HCT116 (cell line): ENCODE measurements around the gene RSPH9. TPM values are rescaled to one million over a fixed set of nuclear protein-coding genes. Genes with fewer than 3 reads are reported as not detected.
A peak's percentile ranks its signal among the peaks of the same experiment; 100 is the strongest.

Experiments used
- ATAC-seq: fragments of 200-7000 bp; cut with Tn5 transposase; 2 replicates; pipeline ENCODE4 v1.9.1; 2020; ENCODE audit warnings: mild to moderate bottlenecking, moderate library complexity
- BruUV-seq: library from RNA; stranded (reverse); fragments of 400-500 nt; replicated peaks from 2 replicates; lab custom pipeline; 2021; lab: Mats Ljungman, UMichigan
- CTCF ChIA-PET: fragments of 300-600 bp; sonication (Branson Sonifier 250); formaldehyde crosslinking; loops from one replicate; lab custom pipeline; 2021; ENCODE audit warnings: antibody characterized with exemption; lab: Charles Lee
- POLR2A ChIA-PET: fragments of 300-600, 350-600 bp; sonication (Branson Sonifier 250); formaldehyde crosslinking; loops from one replicate; lab custom pipeline; 2021; ENCODE audit warnings: antibody characterized with exemption; lab: Charles Lee
- RAD21 ChIA-PET, 2 experiments: fragments of 300-600 bp; sonication (Branson Sonifier 250); formaldehyde crosslinking; loops; one replicate each; lab custom pipeline; 2023; ENCODE audit warnings: low total read pairs in 2 of 2; ENCODE audit not compliant: uncharacterized antibody in 2 of 2, unreplicated experiment in 2 of 2, low non-redundant PET in 1 of 2; lab: Charles Lee
- DNase-seq: peaks from one replicate; pipeline ENCODE4 v3.0.0-alpha.2; 2010; ENCODE audit warnings: low read depth, low spot score
- H2AFZ ChIP-seq: fragments of 200-600 bp; shearing (Covaris generic), sonication (generic); 2 replicates; pipeline ENCODE4 v1.6.1; 2017; ENCODE audit warnings: low read depth, mixed run types, mixed read lengths, antibody characterized with exemption, low read length; ENCODE audit not compliant: poor library complexity, severe bottlenecking
- H3K27ac ChIP-seq: 2 replicates; pipeline ENCODE4 v1.5.1; 2012; ENCODE audit warnings: low read depth, low read length
- H3K27me3 ChIP-seq: fragments of 200-600 bp; sonication (generic); 2 replicates; pipeline ENCODE4 v1.6.1; 2016; ENCODE audit warnings: mixed run types, low read length, mixed read lengths; ENCODE audit not compliant: insufficient read depth
- H3K36me3 ChIP-seq, 2 experiments: fragments of 200-500 bp in 1 of 2; fragments of 200-600 bp in 1 of 2; sonication (Bioruptor generic) in 1 of 2; sonication (generic) in 1 of 2; 2 replicates each; pipeline versions ENCODE4 v1.5.1 to v1.6.1; 2014 to 2016; ENCODE audit warnings: low read length in 2 of 2, inconsistent platforms in 1 of 2, mixed read lengths in 1 of 2, mixed run types in 1 of 2; ENCODE audit not compliant: insufficient read depth in 2 of 2, control insufficient read depth in 1 of 2
- H3K4me1 ChIP-seq, 2 experiments: fragments of 200-600 bp in 1 of 2; sonication (generic) in 1 of 2; 2 replicates each; pipeline versions ENCODE4 v1.5.1 to v1.6.1; 2012 to 2017; ENCODE audit warnings: low read length in 2 of 2, inconsistent platforms in 1 of 2, mild to moderate bottlenecking in 1 of 2, mixed read lengths in 1 of 2, mixed run types in 1 of 2, moderate library complexity in 1 of 2; ENCODE audit not compliant: insufficient read depth in 2 of 2, control insufficient read depth in 1 of 2
- H3K4me2 ChIP-seq: fragments of 200-600 bp; sonication (generic); 2 replicates; pipeline ENCODE4 v1.6.1; 2017; ENCODE audit warnings: mixed run types, low read length, mixed read lengths
- H3K4me3 ChIP-seq, 2 experiments: fragments of 200-600 bp in 1 of 2; sonication (generic) in 1 of 2; replicated peaks in 1 of 2; 2 replicates each; pipeline ENCODE4 v1.5.1; 2011 to 2016; ENCODE audit warnings: low read length in 2 of 2, control low read depth in 1 of 2, low read depth in 1 of 2, mild to moderate bottlenecking in 1 of 2, mixed read lengths in 1 of 2, mixed run types in 1 of 2
- H3K79me2 ChIP-seq: fragments of 200-600 bp; sonication (generic); 2 replicates; pipeline ENCODE4 v1.6.1; 2017; ENCODE audit warnings: mild to moderate bottlenecking, mixed run types, low read length, moderate library complexity, mixed read lengths; ENCODE audit not compliant: insufficient read depth
- H3K9ac ChIP-seq: fragments of 200-600 bp; sonication (generic); 2 replicates; pipeline ENCODE4 v1.6.1; 2016; ENCODE audit warnings: low read length, mixed read lengths
- H3K9me2 ChIP-seq: fragments of 200-600 bp; sonication (generic), shearing (Covaris generic); 2 replicates; pipeline ENCODE4 v1.6.1; 2017; ENCODE audit warnings: mixed run types, mild to moderate bottlenecking, moderate library complexity; ENCODE audit not compliant: insufficient read depth
- H3K9me3 ChIP-seq, 2 experiments: fragments of 200-500 bp in 1 of 2; fragments of 200-600 bp in 1 of 2; sonication (Bioruptor generic) in 1 of 2; sonication (generic) in 1 of 2; 2 replicates each; pipeline ENCODE4 v1.6.1; 2014 to 2017; ENCODE audit warnings: low read length in 2 of 2, mixed read lengths in 2 of 2, inconsistent platforms in 1 of 2, low read depth in 1 of 2, mild to moderate bottlenecking in 1 of 2, mixed run types in 1 of 2, moderate library complexity in 1 of 2; ENCODE audit not compliant: control insufficient read depth in 1 of 2, insufficient read depth in 1 of 2
- H4K20me1 ChIP-seq: fragments of 200-600 bp; sonication (generic), shearing (Covaris generic); 2 replicates; pipeline ENCODE4 v1.6.1; 2017; ENCODE audit warnings: mixed run types, mild to moderate bottlenecking, moderate library complexity; ENCODE audit not compliant: insufficient read depth
- CTCF ChIP-seq, 3 experiments: fragments of 200-600 bp in 1 of 3; sonication (generic) in 1 of 3; IDR thresholded peaks in 2 of 3; conservative IDR thresholded peaks in 1 of 3; 2 replicates each; pipeline ENCODE4 v1.5.1; 2012 to 2017; ENCODE audit warnings: low read depth in 2 of 3, low read length in 2 of 3, antibody characterized with exemption in 1 of 3, borderline replicate concordance in 1 of 3, control low read depth in 1 of 3, mild to moderate bottlenecking in 1 of 3, mixed read lengths in 1 of 3, mixed run types in 1 of 3, moderate library complexity in 1 of 3; ENCODE audit not compliant: insufficient read depth in 1 of 3
- MAX ChIP-seq: IDR thresholded peaks from 2 replicates; pipeline ENCODE4 v1.6.1; 2012
- POLR2AphosphoS5 ChIP-seq: IDR thresholded peaks from 2 replicates; pipeline ENCODE4 v1.6.1; 2011; ENCODE audit warnings: mild to moderate bottlenecking, low read depth, low read length, moderate library complexity
- RAD21 ChIP-seq: IDR thresholded peaks from 2 replicates; pipeline ENCODE4 v1.6.1; 2012; ENCODE audit warnings: low read depth, mild to moderate bottlenecking
- SP1 ChIP-seq: IDR thresholded peaks from 2 replicates; pipeline ENCODE4 v1.6.1; 2012; ENCODE audit warnings: low read depth
- YY1 ChIP-seq: IDR thresholded peaks from 2 replicates; pipeline ENCODE4 v1.6.1; 2011; ENCODE audit warnings: low read length, low read depth, moderate library complexity, mild to moderate bottlenecking; ENCODE audit not compliant: insufficient replicate concordance; ENCODE audit errors: extremely low read depth
- intact Hi-C: fragments of 100-400 bp; cut with micrococcal nuclease; formaldehyde crosslinking; loops from 2 replicates; pipeline ENCODE4 v1.10.0; 2022
- total RNA-seq: library from RNA; stranded (reverse); gene quantifications from one replicate; pipeline ENCODE4 v1.2.1, GENCODE V29; 2021; ENCODE audit not compliant: unreplicated experiment

The RSPH9 gene
- total RNA-seq, 1 experiment from 2014 or later: not detected

GRCh38 chr6:43668151-43669028 is 23.6 kb downstream of the RSPH9 start:
- Histone ChIP-seq H3K4me2 (peak overlapping the region; percentile 69), H3K4me3 (no peak overlapping the region; a peak in 1 of 4 replicates), H3K27ac (peak overlapping the region; percentile 49), H4K20me1 (no peaks in the 10 kb centered on the region), H3K4me1 (peaks cover 11 to 47% of the 10 kb centered on the region in 2 experiments), H3K36me3 (peaks cover 8 to 15% of the 10 kb centered on the region in 2 experiments; a peak in 3 of 4 replicates), H3K79me2 (no peaks in the 10 kb centered on the region), H3K9ac (peak overlapping the region; percentile 12; the same call in 1 of the 2 replicates), H3K27me3 (no peaks in the 10 kb centered on the region), H3K9me3 (no peaks in the 10 kb centered on the region), H2AFZ (no peak overlapping the region), H3K9me2 (no peaks in the 10 kb centered on the region)
- ATAC-seq (peak; percentile 85), DNase-seq (peak; percentile 56)
- RAD21 ChIA-PET: no interaction called here
- intact Hi-C loops: loop anchor here (5.0 kb wide), 2 partner anchors 284 to 766 kb away; no protein-coding TSS in a partner anchor
- POLR2A ChIA-PET: interaction anchor here (0.9 kb wide), 1 partner anchor 101 kb away, joined by 3 read pairs; the partner anchor contains the start of gene VEGFA
- CTCF ChIA-PET: interaction anchor here (0.7 to 4.6 kb wide), 22 partner anchors 10 to 411 kb away, joined by 3 to 45 read pairs (median 4); partner anchors contain the start of genes GTPBP2 and VEGFA
- BruUV-seq: no TSS peak
- TF ChIP-seq SP1 (peak; percentile 60), YY1 (no peak), MAX (peak; percentile 70), RAD21 (peak; percentile 56), POLR2AphosphoS5 (peak; percentile 73), CTCF (IDR thresholded peaks at IDR 0.05 in 2 of 3, conservative IDR thresholded peaks at IDR 0.05 in 1 of 3; ENCODE audit: borderline replicate concordance in 1 of 3, insufficient read depth in 1 of 3, low read depth in 2 of 3, low read length in 2 of 3) (peak; percentile 55 to 78 (median 75))
